Measurements from ENCODE around the gene SCRT2.

DNA sequence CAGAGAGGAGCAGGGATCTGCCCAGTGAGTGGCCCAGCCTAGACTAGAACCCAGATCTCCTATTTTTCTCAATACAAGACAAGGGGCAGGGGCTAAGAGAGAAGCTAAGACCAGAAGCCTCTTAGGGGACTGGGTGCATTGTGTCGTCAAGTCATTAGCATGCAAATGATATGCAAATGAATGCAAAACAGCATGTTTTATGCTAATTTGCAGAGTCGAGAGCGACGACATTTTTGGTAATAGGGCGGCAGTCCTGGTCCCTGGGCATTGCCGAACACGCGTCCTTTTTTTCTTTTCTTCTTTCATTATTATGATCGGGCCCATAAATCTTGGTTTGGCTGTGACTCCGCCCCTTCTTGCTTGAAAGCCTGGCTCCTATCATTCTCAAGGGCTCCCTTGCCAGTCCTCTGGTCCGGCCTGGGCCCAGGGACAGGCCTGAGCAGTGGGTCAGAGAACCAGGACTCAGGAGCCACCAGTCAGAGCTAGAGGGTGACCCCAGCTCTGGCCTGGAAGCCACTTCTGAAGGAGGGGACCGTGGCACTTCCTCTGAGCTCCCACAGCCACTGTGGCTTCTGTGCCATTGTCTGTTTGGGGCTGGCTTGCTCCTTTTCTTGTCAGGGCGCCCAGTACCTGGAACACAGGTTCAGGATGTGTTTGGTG lies 32.0 kb upstream of the SCRT2 start:
- no peak for TF ChIP-seq GABPA (IDR thresholded peaks at IDR 0.05; ENCODE audit: low read depth)
- TF ChIP-seq YY1 (IDR thresholded peaks at IDR 0.05; ENCODE audit: low read depth), result no peak
- no peak for TF ChIP-seq SMC3 (IDR thresholded peaks at IDR 0.05; ENCODE audit: low read depth, low read length)
- TF ChIP-seq EP300 (IDR thresholded peaks at IDR 0.05; ENCODE audit: borderline replicate concordance in 1 of 2, low read depth in 1 of 2, low read length in 1 of 2), result no peak
- TF ChIP-seq, protein P1, sequence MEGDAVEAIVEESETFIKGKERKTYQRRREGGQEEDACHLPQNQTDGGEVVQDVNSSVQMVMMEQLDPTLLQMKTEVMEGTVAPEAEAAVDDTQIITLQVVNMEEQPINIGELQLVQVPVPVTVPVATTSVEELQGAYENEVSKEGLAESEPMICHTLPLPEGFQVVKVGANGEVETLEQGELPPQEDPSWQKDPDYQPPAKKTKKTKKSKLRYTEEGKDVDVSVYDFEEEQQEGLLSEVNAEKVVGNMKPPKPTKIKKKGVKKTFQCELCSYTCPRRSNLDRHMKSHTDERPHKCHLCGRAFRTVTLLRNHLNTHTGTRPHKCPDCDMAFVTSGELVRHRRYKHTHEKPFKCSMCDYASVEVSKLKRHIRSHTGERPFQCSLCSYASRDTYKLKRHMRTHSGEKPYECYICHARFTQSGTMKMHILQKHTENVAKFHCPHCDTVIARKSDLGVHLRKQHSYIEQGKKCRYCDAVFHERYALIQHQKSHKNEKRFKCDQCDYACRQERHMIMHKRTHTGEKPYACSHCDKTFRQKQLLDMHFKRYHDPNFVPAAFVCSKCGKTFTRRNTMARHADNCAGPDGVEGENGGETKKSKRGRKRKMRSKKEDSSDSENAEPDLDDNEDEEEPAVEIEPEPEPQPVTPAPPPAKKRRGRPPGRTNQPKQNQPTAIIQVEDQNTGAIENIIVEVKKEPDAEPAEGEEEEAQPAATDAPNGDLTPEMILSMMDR (IDR thresholded peaks at IDR 0.05), result no peak
- TF ChIP-seq, protein P2, sequence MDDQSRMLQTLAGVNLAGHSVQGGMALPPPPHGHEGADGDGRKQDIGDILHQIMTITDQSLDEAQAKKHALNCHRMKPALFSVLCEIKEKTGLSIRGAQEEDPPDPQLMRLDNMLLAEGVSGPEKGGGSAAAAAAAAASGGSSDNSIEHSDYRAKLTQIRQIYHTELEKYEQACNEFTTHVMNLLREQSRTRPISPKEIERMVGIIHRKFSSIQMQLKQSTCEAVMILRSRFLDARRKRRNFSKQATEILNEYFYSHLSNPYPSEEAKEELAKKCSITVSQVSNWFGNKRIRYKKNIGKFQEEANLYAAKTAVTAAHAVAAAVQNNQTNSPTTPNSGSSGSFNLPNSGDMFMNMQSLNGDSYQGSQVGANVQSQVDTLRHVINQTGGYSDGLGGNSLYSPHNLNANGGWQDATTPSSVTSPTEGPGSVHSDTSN (IDR thresholded peaks at IDR 0.05), result no peak
- no peak for TF ChIP-seq FOSL2 (IDR thresholded peaks at IDR 0.05; ENCODE audit: borderline replicate concordance, low read depth)

Measured in SK-N-SH (cell line).